Right ventricle myocardium superior (tissue), 1 donor: ENCODE data around the gene CRACDL. TPM values are rescaled to one million over a fixed set of nuclear protein-coding genes. Genes with fewer than 3 reads are reported as not detected.
"Not testable (repeated sequence)": the region's sequence is repeated elsewhere in the genome, so short reads cannot be mapped to it uniquely, and the experiment has no call there.

ENCODE experiments used
- ATAC-seq: fragments of 200-7000 bp; cut with Tn5 transposase; one replicate; pipeline ENCODE4 v1.9.1; 2020; ENCODE audit warnings: mild to moderate bottlenecking; ENCODE audit not compliant: poor library complexity
- DNase-seq: peaks from one replicate; pipeline ENCODE4 v3.0.0-alpha.2; 2020
- intact Hi-C: fragments of 100-400 bp; cut with DNase I; formaldehyde crosslinking; loops from one replicate; pipeline ENCODE4 v1.11.2; 2022
- total RNA-seq: library from RNA; stranded (reverse); fragmentation: NEBNext Ultra II Directional; extraction: Animal tissue kit (Norgen Biotek cat#: 25700); gene quantifications from one replicate; pipeline ENCODE4 v1.2.1, GENCODE V29; 2021
- donor health status: DM: no; HTN: yes; CAD: no; lungs with severe emphysema.

CRACDL gene
- total RNA-seq, 1 donor from 2014 or later = 4.4 TPM

- ATAC-seq (peak; percentile 87), DNase-seq (peak; percentile 78)
- intact Hi-C loops = no loop called here
These were observed 178.1 kb downstream of the CRACDL start for GRCh38 chr2:98757904-98758421.

- ATAC-seq = no peak
- intact Hi-C loops = no loop called here
- no peak for DNase-seq
These were observed 182.2 kb downstream of the CRACDL start for GRCh38 chr2:98753801-98754200.

- ATAC-seq, intact Hi-C loops, DNase-seq: not testable (repeated sequence)
These were observed 183.3 kb downstream of the CRACDL start for GRCh38 chr2:98752711-98753110.

GRCh38 chr2:98751748-98752147 is 184.3 kb downstream of the CRACDL start:
- ATAC-seq = no peak
- DNase-seq = no peak
- intact Hi-C loops = no loop called here

- ATAC-seq = no peak
- no peak for DNase-seq
- intact Hi-C loops = no loop called here
These were observed 185.3 kb downstream of the CRACDL start for GRCh38 chr2:98750593-98751282.

- DNase-seq = peak; percentile 52
- ATAC-seq = peak; percentile 81
- intact Hi-C loops = no loop called here
These were observed 187.0 kb downstream of the CRACDL start for GRCh38 chr2:98749066-98749450.

GRCh38 chr2:98748292-98749065 is 187.5 kb downstream of the CRACDL start:
- DNase-seq = no peak
- intact Hi-C loops = no loop called here
- ATAC-seq = peak; percentile 8

- ATAC-seq (no peak), DNase-seq (no peak)
- intact Hi-C loops = no loop called here
These were observed 188.1 kb downstream of the CRACDL start for GRCh38 chr2:98747888-98748287.

- ATAC-seq (no peak), DNase-seq (no peak)
- intact Hi-C loops = no loop called here
These were observed 189.6 kb downstream of the CRACDL start for GRCh38 chr2:98746426-98746825.

- DNase-seq (no peak), ATAC-seq (no peak)
- intact Hi-C loops = no loop called here
These were observed 191.4 kb downstream of the CRACDL start for GRCh38 chr2:98744595-98744994.

Other genes starting within 250 kb of the CRACDL start
- gene MGAT4A, start 205.1 kb downstream of the CRACDL start, total RNA-seq = 20.0 TPM
- gene C2orf15, start 205.5 kb upstream of the CRACDL start, total RNA-seq = 0.22 TPM
- gene TSGA10, start 218.7 kb upstream of the CRACDL start, total RNA-seq = 3.4 TPM
- gene LIPT1, start 218.7 kb upstream of the CRACDL start, total RNA-seq = 7.6 TPM
- gene MITD1, start 244.8 kb upstream of the CRACDL start, total RNA-seq = 15.0 TPM
- 36.0 TPM for gene MRPL30, start 245.0 kb upstream of the CRACDL start, total RNA-seq